H9 (cell line): Measurements from ENCODE around the gene STX2. TPM values are rescaled to one million over a fixed set of nuclear protein-coding genes. Genes with fewer than 3 reads are reported as not detected.
A peak's percentile ranks its signal among the peaks of the same experiment; 100 is the strongest.

Source experiments
- DNase-seq: peaks from one replicate; pipeline ENCODE4 v3.0.0-alpha.2; 2017
- H2AFZ ChIP-seq: one replicate; pipeline ENCODE4 v1.6.1; 2013; ENCODE audit warnings: mild to moderate bottlenecking, low read length, control low read depth, moderate library complexity
- H2AK5ac ChIP-seq: 2 replicates; pipeline ENCODE4 v1.6.1; 2013; ENCODE audit warnings: low read length, control low read depth, mixed read lengths; ENCODE audit not compliant: insufficient read length
- H2BK120ac ChIP-seq: one replicate; pipeline ENCODE4 v1.6.1; 2013; ENCODE audit warnings: low read depth, mild to moderate bottlenecking, low read length, control low read depth, inconsistent platforms; ENCODE audit not compliant: poor library complexity, severe bottlenecking
- H2BK12ac ChIP-seq: 2 replicates; pipeline ENCODE4 v1.6.1; 2013; ENCODE audit warnings: low read length, control low read depth, mixed read lengths, low read depth; ENCODE audit not compliant: insufficient read length
- H2BK15ac ChIP-seq: 2 replicates; pipeline ENCODE4 v1.6.1; 2013; ENCODE audit warnings: low read depth, low read length, control low read depth
- H2BK20ac ChIP-seq: one replicate; pipeline ENCODE4 v1.6.1; 2013; ENCODE audit warnings: low read depth, mild to moderate bottlenecking, low read length, control low read depth, inconsistent platforms; ENCODE audit not compliant: poor library complexity, severe bottlenecking
- H2BK5ac ChIP-seq: 2 replicates; pipeline ENCODE4 v1.6.1; 2013; ENCODE audit warnings: low read length, control low read depth, mixed read lengths; ENCODE audit not compliant: insufficient read length
- H3K14ac ChIP-seq: 2 replicates; pipeline ENCODE4 v1.6.1; 2013; ENCODE audit warnings: low read length, control low read depth; ENCODE audit not compliant: insufficient read depth
- H3K18ac ChIP-seq: 2 replicates; pipeline ENCODE4 v1.6.1; 2013; ENCODE audit warnings: low read depth, mild to moderate bottlenecking, mixed read lengths, low read length, control low read depth; ENCODE audit not compliant: insufficient read length
- H3K23ac ChIP-seq: 2 replicates; pipeline ENCODE4 v1.6.1; 2013; ENCODE audit warnings: low read length, control low read depth, mixed read lengths, low read depth; ENCODE audit not compliant: insufficient read length
- H3K23me2 ChIP-seq: 2 replicates; pipeline ENCODE4 v1.6.1; 2013; ENCODE audit warnings: low read depth, mild to moderate bottlenecking, mixed read lengths, low read length, control low read depth; ENCODE audit not compliant: insufficient read length, poor library complexity, severe bottlenecking
- H3K27ac ChIP-seq: 2 replicates; pipeline ENCODE4 v1.5.1; 2013; ENCODE audit warnings: low read length, control low read depth, mixed read lengths, low read depth; ENCODE audit not compliant: insufficient read length
- H3K27me3 ChIP-seq: 2 replicates; pipeline ENCODE4 v1.6.1; 2013; ENCODE audit warnings: low read length, control low read depth, inconsistent platforms; ENCODE audit not compliant: insufficient read depth
- H3K4ac ChIP-seq: 2 replicates; pipeline ENCODE4 v1.6.1; 2013; ENCODE audit warnings: low read depth, mild to moderate bottlenecking, control low read depth, inconsistent platforms, low read length, moderate library complexity
- H3K4me1 ChIP-seq: 2 replicates; pipeline ENCODE4 v1.6.1; 2013; ENCODE audit warnings: low read length, control low read depth, inconsistent platforms; ENCODE audit not compliant: insufficient read depth
- H3K4me2 ChIP-seq: 2 replicates; pipeline ENCODE4 v1.6.1; 2013; ENCODE audit warnings: low read length, control low read depth, mixed read lengths; ENCODE audit not compliant: insufficient read length, insufficient read depth
- H3K56ac ChIP-seq: 2 replicates; pipeline ENCODE4 v1.6.1; 2013; ENCODE audit warnings: low read depth, mild to moderate bottlenecking, mixed read lengths, low read length, control low read depth; ENCODE audit not compliant: insufficient read length
- H3K79me1 ChIP-seq: 2 replicates; pipeline ENCODE4 v1.6.1; 2013; ENCODE audit warnings: low read depth, mild to moderate bottlenecking, moderate library complexity, low read length, control low read depth, inconsistent platforms; ENCODE audit not compliant: insufficient read depth, poor library complexity, severe bottlenecking
- H3K79me2 ChIP-seq: 2 replicates; pipeline ENCODE4 v1.6.1; 2013; ENCODE audit warnings: low read length, control low read depth, inconsistent platforms; ENCODE audit not compliant: insufficient read depth
- H3K9ac ChIP-seq: 2 replicates; pipeline ENCODE4 v1.6.1; 2013; ENCODE audit warnings: low read length, control low read depth, mixed read lengths; ENCODE audit not compliant: insufficient read length; ENCODE audit errors: extremely low read depth
- H3K9me3 ChIP-seq: one replicate; pipeline ENCODE4 v1.6.1; 2013; ENCODE audit warnings: low read depth, low read length, inconsistent platforms; ENCODE audit not compliant: control insufficient read depth
- H3T11ph ChIP-seq: one replicate; pipeline ENCODE4 v1.6.1; 2013; ENCODE audit warnings: mild to moderate bottlenecking, low read length, control low read depth, inconsistent platforms
- H4K20me1 ChIP-seq: one replicate; pipeline ENCODE4 v1.6.1; 2013; ENCODE audit not compliant: control insufficient read depth, insufficient read length, insufficient read depth
- H4K5ac ChIP-seq: 2 replicates; pipeline ENCODE4 v1.6.1; 2013; ENCODE audit warnings: low read depth, mild to moderate bottlenecking, mixed read lengths, low read length, control low read depth; ENCODE audit not compliant: insufficient read length
- H4K8ac ChIP-seq: replicated peaks from 2 replicates; pipeline ENCODE4 v1.6.1; 2013; ENCODE audit warnings: low read length, control low read depth, mixed read lengths, low read depth; ENCODE audit not compliant: insufficient read length
- H4K91ac ChIP-seq: 2 replicates; pipeline ENCODE4 v1.6.1; 2013; ENCODE audit warnings: low read depth, mild to moderate bottlenecking, moderate library complexity, mixed read lengths, low read length, control low read depth; ENCODE audit not compliant: insufficient read length
- H3K27ac Mint-ChIP-seq, 3 experiments: 2 replicates in 2 of 3; 3 replicates in 1 of 3; pipeline ENCODE4 v1.8.0; 2020 to 2021; ENCODE audit warnings: mixed read lengths in 3 of 3, mild to moderate bottlenecking in 1 of 3, moderate library complexity in 1 of 3
- H3K27me3 Mint-ChIP-seq: 2 replicates; pipeline ENCODE4 v1.8.0; 2021; ENCODE audit warnings: low read depth, mild to moderate bottlenecking, moderate library complexity, mixed read lengths
- H3K36me3 Mint-ChIP-seq, 3 experiments: 2 replicates in 2 of 3; 3 replicates in 1 of 3; pipeline ENCODE4 v1.8.0; 2020 to 2021; ENCODE audit warnings: low read depth in 3 of 3, mixed read lengths in 3 of 3; ENCODE audit not compliant: insufficient read depth in 1 of 3
- H3K4me1 Mint-ChIP-seq, 2 experiments: 2 replicates each; pipeline ENCODE4 v1.8.0; 2020; ENCODE audit warnings: mixed read lengths in 2 of 2
- H3K4me3 Mint-ChIP-seq, 2 experiments: 2 replicates in 1 of 2; 3 replicates in 1 of 2; pipeline ENCODE4 v1.8.0; 2020 to 2021; ENCODE audit warnings: mild to moderate bottlenecking in 2 of 2, mixed read lengths in 2 of 2, moderate library complexity in 1 of 2
- H3K9me3 Mint-ChIP-seq, 2 experiments: 2 replicates in 1 of 2; 3 replicates in 1 of 2; pipeline ENCODE4 v1.8.0; 2020; ENCODE audit warnings: mild to moderate bottlenecking in 2 of 2, mixed read lengths in 2 of 2, moderate library complexity in 1 of 2
- WGBS: extraction: QIAGEN DNeasy Blood & Tissue Kit; methylation state at CpG from one replicate; pipeline ENCODE4 v1.1.7; 2013; ENCODE audit warnings: missing lambda C conversion rate, low lambda C conversion rate, mixed read lengths; ENCODE audit not compliant: insufficient read length; ENCODE audit errors: extremely low coverage; 5-methylcytosine and 5-hydroxymethylcytosine counted together
- total RNA-seq: library from RNA; stranded (reverse); gene quantifications from 2 replicates; pipeline ENCODE4 v1.2.1, GENCODE V29; 2021
- TF ChIP-seq, protein P1 (sequence below): fragments of 200-600 bp; sonication (generic); conservative IDR thresholded peaks from 3 replicates; pipeline ENCODE4 v1.8.0; 2021; ENCODE audit warnings: antibody characterized with exemption, mild to moderate bottlenecking

The STX2 gene
- total RNA-seq, 1 experiment from 2014 or later: 19.4 TPM

DNA sequence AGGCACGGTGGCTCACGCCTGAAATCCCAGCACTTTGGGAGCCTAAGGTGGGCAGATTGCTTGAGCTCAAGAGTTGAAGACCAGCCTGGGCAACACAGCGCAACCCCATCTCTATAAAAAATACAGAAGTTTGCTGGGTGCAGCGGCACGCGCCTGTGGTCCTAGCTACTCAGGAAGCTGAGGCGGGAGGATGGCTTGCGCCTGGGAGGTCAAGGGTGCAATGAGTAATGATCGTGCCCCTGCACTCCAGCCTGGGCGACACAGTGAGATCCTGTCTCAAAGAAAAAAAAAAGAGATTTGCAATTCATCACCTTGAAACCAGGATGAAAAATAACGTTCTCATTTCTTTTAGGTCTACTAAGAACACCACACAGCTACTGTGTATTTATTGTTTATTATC, 4.0 kb downstream of the STX2 start:
- Histone ChIP-seq H3K14ac (no peak overlapping the region), H2BK5ac (no peak overlapping the region), H4K20me1 (no peaks in the 10 kb centered on the region), H3K9me3 (no peaks in the 10 kb centered on the region), H4K8ac (no peak overlapping the region), H3K79me2 (peaks cover 8% of the 10 kb centered on the region; the same call in 1 of the 2 replicates), H3K4me1 (peaks cover 3% of the 10 kb centered on the region; the same call in 1 of the 2 replicates), H2BK12ac (no peak overlapping the region), H2BK120ac (no peak overlapping the region), H3K56ac (no peak overlapping the region), H3K4me2 (no peak overlapping the region), H3K18ac (no peak overlapping the region), H2AK5ac (no peak overlapping the region), H2AFZ (no peak overlapping the region), H3K27ac (no peak overlapping the region), H4K91ac (no peak overlapping the region), H3K79me1 (peaks cover 3% of the 10 kb centered on the region), H3K23ac (no peak overlapping the region), H3K4ac (no peak overlapping the region), H4K5ac (no peak overlapping the region), H3T11ph (no peak overlapping the region), H2BK15ac (no peak overlapping the region), H3K9ac (no peak overlapping the region), H3K23me2 (peaks cover 8% of the 10 kb centered on the region), H2BK20ac (no peak overlapping the region), H3K27me3 (no peaks in the 10 kb centered on the region)
- Mint-ChIP-seq H3K36me3 (peaks cover 0 to 4% (median 0%) of the 10 kb centered on the region in 3 experiments; a peak in 3 of 7 replicates), H3K27ac (no peak overlapping the region), H3K27me3 (peaks cover 14% of the 10 kb centered on the region), H3K4me3 (no peak overlapping the region), H3K9me3 (no peaks in the 10 kb centered on the region), H3K4me1 (peaks cover 51 to 71% of the 10 kb centered on the region in 2 experiments)
- WGBS: no CpG with 5 or more reads among the region's 11 CpGs
- peak; percentile 20 for DNase-seq
- TF ChIP-seq, protein P1, sequence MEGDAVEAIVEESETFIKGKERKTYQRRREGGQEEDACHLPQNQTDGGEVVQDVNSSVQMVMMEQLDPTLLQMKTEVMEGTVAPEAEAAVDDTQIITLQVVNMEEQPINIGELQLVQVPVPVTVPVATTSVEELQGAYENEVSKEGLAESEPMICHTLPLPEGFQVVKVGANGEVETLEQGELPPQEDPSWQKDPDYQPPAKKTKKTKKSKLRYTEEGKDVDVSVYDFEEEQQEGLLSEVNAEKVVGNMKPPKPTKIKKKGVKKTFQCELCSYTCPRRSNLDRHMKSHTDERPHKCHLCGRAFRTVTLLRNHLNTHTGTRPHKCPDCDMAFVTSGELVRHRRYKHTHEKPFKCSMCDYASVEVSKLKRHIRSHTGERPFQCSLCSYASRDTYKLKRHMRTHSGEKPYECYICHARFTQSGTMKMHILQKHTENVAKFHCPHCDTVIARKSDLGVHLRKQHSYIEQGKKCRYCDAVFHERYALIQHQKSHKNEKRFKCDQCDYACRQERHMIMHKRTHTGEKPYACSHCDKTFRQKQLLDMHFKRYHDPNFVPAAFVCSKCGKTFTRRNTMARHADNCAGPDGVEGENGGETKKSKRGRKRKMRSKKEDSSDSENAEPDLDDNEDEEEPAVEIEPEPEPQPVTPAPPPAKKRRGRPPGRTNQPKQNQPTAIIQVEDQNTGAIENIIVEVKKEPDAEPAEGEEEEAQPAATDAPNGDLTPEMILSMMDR: no peak
